NCI-H446 treated with DMSO at 0.1 percent for 48 hours (cell line): ENCODE results near the gene SERPINB3.
"Not testable (repeated sequence)": the region's sequence is repeated elsewhere in the genome, so short reads cannot be mapped to it uniquely, and the experiment has no call there.

Experiments used
- DNase-seq: peaks from one replicate; lab custom pipeline; 2025; lab: John Stamatoyannopoulos, UW

The SERPINB3 gene

DNA sequence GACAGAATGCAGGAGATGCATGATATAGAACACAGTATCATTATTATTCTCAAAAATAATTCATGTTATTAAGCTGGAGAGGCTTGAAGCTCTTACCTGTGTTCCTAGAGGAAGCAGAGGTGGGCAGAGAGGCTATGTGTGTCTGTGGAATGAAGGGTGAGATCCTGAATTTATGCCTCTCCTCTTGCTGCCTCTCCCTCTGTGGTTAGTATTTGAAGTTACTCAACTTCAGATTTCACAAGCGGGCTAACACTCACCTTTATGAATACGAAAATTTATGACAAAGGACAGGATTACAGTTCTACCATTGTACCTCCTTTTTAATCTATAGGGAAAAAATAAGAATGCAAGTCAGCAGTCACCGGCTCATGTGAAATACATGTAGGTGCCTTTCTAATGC lies at the start of gene SERPINB3:
Gene SERPINB3 (minus strand): TSS at position 144 of the 400 bp plus-strand sequence. CDS start 677 bp downstream, outside the sequence.
- DNase-seq: not testable (repeated sequence)

DNA sequence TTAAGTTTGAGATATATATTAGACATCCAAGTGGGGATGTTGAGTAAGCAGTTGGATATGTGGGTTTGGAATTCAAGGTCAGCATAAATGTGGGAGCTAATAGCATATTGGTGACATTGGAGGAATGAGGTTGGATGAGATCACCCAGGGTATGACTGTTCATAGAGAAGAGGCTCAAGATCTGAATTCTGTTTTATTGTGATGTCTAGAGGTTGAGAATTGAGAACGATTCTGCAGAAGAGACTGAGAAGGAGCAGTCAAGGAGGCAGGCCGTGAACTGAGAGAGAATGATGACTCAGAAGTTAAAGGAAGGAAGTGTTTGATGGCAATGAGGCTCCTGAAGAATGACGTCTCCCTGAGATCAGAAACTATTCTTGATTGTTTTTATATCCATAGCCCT lies 47.0 kb upstream of the SERPINB3 start:
- no peak for DNase-seq

DNA sequence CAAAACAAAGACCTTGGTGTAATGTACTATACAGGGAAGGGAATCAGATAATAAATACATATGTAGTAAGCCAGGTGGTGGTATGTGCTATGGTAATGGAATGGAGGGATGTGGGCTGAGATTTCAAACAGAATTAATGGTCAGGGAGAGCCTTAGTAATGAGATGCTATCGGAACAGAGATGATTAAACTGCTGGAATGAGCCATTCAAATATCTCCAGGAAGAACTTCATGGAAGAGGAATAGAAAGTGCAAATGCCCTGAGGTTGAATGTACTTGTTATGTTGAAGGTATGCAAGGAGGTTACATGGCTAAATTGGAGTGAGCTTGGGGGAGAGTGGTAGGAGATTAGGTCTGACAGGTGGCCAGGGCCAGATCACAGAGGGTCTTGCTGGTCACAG lies 46.1 kb upstream of the SERPINB3 start:
- no peak for DNase-seq

DNA sequence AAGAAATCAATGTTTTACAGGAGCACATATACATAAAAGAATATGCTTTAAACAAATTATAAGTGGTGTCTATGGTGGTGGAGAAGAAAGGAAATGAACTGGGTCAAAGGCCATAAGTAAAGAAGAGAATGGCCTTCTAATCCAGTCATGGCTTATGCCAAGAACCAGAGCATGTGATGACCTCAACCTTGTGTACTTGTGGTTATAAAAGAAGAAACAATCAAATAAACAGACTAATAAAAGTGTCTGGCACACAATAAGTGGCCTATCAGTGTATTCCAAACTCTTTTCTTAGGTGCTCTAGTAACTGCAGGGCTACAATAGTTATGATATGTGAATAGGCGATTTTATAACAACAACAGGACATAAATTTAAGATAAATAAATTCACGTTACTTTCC lies 43.7 kb upstream of the SERPINB3 start:
- no peak for DNase-seq

DNA sequence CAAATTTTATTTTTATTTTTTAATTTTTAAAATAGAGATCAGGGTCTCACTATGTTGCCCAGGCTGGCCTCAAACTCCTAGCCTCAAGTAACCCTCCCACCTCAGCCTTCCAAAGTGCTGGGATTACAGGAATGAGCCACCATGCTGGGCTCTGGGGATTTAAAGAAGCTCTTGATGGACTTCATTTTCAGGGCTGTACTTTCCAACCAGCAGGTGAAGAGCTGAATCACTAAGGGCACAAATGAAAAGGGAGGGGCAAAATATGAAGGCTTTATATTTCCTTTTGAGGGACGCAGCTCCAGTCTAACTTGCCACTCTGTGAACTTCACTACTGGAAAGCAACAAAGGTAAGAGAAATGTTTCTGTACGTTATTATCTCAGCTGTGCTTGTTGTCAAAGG lies 41.0 kb upstream of the SERPINB3 start, which contains the start of gene SERPINB11:
Gene SERPINB11 (plus strand): TSS at position 301 of the 400 bp plus-strand sequence. CDS start 7,234 bp downstream, outside the sequence.
- no peak for DNase-seq

DNA sequence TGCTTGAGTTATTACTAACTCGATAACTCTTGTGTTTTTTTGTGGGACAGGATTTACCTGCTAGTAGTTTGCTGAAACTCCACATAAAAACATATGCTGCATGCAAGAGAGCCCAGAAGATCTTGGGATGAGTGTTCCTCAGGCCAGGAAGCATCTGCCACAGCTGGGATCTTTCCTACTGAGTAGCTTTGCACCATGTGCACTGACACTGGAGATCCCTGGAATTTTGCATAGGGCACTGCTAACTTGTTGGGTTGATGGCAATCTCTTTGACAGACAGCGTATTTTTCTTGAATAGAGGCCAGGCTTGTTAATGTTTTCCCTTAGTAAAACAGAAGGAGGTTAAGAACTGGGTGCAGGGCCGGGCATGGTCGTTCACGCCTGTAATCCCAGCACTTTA lies 40.3 kb upstream of the SERPINB3 start:
- DNase-seq: no peak

DNA sequence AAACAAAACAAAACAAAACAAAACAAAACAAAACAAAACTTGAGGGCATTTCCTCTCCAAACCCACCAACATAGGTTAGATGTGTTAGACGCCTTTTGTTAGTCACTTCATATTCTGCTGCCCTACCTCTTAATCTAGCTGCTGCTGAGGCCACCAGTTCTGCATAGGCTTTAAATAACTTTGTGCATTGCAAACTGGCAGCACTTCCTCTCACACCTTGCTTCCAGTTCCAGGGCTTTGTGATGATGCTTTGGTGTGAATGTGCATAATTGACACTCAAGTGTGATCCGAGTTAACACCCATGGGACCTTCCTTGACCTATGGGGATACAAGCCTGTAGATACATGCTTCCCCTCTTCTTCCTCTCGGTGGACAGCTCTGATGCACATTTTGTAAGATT lies 38.8 kb upstream of the SERPINB3 start:
- no peak for DNase-seq

DNA sequence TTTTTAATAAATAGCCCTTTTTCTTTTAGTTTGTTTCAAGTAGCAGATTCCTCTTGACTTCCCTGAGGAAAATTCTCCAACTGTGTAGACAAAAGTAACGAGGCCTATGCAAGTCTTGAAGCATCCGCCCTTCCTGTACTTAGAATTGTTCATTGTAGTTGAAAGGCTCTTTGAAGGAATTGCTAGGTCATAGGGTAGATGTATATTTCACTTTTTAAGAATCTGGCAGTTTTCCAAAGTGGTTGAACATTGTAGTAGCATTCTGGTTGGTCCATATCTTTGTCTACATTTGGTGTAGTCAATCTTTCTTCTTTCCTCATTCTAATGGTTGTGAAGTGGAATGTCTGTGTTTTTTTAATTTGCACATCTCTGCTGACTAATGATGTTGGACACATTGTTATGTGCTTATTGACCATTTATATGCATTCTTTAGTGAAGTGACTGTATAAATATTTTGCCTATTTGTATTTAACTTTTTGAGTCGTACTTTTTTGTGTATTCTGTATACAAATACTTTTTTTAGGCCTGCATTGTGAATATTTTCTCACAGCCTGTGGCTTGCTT lies 35.5 kb upstream of the SERPINB3 start:
- DNase-seq: no peak

DNA sequence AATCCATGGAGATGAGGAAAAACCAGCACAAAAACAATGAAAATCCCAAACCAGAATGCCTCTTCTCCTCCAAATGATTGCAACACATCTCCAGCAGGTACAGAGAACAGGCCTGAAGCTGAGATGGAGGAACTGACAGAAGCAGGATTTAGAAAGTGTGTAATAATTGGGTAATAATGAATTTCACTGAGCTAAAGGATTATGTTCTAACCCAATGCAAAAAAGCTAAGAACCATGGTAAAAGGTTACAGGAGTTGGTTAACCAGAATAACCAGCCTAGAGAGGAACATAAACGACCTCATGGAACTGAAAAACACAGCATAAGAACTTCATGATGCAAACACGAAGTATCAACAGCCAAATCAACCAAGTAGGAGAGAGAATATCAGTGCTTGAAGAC lies 27.4 kb upstream of the SERPINB3 start:
- no peak for DNase-seq

DNA sequence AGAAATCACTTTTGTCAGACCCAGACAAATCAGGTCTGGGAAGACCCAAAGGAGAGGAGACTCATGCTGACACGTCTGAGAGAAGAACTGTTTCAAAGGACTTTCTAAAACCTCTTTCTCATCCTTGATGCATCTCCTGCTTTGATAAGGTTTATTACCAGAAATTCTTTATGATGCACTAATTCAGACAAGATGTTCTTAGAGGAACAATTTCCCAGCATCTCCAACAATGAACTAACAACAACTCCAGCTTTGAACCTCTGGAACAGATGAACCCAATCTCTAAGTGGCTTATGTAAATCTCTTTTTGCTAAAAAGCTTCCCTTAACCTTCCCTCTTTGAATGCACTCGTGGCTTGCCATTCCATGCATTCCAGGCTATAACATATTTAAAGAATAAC lies 25.2 kb upstream of the SERPINB3 start:
- no peak for DNase-seq

DNA sequence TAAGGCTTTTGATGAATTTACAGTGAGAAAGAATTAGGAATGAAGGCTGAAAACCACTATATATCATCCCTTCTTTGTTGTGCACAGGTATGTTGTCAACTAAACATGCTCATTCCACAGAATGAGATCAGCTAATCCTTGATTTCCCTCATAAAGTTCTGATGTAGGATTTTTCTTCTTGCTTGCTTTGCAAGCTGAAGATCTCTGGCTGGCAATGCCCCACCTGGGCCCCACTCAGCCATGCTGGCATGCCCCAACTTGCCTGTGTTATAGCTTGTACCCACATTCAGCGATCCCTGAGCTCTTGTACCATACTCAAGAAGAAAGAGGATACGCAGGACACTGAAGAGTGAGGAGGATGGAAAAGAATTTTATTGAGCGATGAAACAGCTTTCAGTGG lies 23.0 kb upstream of the SERPINB3 start:
- DNase-seq: no peak

DNA sequence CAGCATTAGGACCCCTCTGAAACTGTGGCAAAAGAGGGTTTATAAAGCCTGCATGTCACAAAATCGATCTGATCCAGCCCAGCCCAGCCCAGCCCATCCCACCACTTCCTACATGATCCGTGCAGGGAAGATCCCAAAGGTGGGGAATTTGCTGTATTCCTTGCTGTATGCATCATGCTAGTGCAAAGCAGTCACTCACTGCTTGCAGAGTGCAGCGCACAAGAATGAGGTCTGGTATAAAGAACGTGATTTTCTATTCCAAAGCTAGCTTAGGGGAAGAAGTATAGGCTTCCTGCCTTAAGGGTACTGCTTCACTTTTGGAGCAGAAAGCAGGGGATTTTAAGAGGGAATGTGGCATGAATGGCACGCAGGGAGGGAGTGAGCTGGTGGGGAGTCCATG lies 22.2 kb upstream of the SERPINB3 start:
- no peak for DNase-seq

DNA sequence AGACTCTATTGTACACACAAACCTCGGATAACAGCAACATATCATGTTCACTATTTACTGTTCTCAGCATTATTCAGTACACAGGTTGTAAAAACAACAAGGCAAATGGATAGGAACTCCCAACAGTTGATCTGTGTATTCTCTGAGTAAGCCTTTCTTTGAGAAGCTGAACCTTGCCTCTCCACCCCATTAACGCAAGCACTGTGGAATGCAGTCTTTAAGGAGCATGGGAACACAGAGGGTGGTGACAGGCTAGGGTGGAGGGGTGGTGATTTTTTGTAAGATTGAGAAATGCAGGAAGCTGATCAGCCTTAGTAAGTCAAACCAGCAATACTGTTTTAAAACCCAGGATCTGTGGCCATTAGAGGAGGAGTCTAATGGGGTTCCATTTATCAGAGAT lies 21.5 kb upstream of the SERPINB3 start:
- DNase-seq: no peak

DNA sequence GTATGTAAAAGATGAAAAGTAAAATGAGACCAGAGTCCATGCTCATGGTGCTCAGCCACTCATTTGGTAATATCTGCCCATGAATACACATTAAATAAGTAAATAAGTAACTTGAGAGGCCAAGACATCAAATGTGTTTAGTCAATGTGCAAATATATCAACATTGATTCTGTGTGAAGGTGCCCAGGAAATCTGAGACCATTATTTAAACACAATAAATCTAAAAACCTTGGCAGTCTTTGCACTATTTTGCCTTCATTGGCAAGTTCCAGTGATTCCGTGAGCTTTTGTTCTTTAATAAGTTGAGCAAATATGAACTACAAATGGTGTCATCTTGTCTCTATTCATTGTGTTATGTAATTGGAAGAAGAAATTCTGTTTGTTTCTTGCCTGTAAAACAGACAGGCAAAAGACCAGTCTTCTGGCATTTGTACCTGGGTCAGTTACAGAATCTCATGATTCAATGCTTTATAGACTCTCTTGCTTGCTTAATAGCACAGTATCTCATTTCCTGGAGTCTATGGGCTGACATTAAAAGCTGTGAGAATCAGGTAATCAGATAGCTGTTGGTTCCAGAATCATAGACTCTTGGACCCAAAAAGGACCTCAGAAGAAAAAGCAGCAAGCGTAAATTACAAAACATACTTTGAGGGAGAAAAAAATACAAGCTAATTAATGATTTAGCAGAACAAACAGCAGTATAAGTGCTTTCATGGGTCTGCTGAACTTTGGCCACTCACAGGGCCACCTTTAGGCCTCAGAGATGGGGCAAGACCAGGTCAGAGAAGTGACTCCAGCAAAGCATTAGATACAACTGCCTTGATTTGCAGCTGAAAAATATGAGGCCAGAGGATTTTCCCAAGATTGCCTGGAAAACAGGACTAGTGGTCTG lies 20.0 kb upstream of the SERPINB3 start:
- DNase-seq: no peak

DNA sequence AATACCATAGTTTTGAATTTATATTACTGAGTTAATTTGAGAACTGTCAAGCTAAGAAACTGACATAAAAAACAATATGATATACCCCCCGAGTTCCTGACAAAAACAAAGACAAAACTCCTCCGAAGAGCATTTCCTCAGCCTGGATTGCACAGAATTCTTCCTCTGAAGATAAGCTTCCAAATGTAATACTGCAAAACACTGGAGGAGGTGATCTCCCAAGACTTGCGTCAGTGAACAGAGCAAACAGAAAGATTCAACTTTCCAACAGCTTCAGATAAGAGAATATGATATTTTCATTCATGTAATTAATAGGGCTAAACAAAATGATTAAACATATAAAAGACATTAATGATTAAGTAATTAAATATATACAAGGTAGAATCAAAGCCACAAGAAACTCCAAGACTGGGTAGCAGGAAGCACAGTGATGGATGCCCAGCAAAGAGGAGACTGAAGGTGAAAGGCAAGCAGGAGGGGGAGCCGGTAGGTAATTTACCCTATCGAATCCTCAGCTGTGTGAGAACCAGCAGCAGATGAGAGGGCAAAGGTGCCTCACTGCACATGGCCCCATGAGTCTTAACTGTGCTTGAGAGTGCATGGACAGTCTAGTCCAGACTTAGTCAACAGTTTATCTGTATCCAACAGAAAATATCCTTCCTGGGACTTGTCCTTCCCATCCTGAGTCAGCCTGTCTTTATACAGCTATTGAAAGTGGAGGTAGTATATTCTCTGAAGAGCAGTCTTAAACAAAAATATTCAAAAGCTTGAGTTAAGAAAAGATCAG lies 18.3 kb upstream of the SERPINB3 start:
- no peak for DNase-seq

DNA sequence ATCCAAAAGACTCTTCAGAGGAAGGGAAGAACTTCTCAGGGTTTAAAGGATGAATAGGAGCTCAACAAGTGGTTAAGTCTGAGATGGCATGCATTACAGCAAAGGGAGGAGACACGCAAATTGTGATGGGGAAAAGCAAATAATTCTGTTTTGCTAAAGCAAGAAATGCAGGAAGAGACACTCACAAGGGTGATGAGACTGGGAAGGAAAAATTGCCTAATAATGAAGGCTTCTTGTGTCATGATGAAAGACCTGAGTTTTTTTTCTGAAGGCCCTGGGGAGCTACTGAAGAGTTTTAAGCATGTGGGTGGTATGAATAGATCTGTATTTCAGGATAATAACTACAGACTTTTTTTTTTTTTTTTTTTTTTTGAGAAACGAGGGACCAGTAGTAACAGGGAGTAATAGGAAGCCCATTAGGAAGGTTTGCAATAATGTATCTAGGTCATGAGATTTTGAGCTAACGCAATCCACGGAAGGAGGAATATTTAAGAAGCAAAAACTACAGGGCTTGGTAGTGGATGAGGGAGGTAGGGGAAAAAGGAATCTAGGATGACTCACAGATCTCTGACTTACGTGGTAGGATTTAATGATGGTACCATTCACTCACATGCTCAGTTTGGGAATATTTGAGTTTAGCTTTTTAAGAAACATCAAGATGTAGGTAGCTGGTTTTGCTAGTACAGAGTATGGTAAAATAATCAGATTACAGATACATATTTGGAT lies 16.0 kb upstream of the SERPINB3 start:
- no peak for DNase-seq

DNA sequence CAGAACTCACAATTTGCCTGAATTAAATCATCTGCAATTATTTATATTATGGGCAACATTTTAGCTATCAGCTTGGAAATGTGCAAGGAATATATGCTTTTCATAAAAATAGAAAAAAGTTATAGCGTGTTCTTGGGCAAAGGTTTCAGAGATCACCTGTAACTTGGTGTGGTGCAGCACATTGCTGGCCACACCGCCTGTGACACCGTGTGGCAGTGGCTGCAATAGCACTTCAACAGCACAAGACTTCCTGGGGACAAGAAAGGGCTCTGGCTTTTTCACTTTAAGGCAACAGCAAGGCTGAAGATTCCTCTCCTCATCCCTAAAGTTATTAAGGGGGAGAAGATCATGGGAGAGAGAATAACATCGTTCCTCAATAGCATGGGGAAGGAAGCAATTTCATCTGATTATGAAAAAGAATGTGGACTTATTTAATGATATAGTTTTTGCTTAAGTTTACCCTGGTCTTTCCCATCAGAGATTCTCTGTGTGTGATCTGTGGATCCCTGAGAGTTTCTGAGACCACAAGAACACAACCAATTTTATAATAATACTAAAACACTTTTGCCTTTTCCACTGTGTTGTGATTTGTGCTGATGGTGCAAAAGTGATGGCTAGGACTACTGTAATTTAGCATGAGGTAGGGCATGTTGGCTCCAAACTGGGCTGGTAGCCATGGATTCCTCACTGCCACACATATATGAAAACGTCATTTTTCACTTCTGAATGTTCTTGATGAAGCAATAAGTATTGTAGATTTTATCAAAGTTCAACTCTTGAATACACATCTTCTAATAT lies 15.0 kb upstream of the SERPINB3 start:
- no peak for DNase-seq

DNA sequence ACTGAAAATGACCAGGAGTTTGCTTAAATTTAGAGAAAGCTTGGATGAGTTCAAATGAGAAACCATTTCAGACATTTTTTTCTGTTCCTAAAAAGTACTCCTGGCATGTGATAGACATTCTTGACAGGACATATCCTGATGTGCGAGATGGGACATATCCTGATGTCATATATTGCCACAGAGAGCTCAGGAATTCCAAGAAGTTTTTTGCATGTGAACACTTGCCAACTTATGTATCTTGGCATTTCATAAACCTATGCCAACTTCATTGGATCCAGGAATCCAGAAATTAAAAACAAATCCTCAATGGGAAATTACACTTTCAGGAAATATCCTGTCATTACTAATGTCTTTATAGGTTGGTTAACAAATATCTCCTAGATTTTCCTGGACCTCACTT lies 2.9 kb upstream of the SERPINB3 start:
- DNase-seq: no peak

DNA sequence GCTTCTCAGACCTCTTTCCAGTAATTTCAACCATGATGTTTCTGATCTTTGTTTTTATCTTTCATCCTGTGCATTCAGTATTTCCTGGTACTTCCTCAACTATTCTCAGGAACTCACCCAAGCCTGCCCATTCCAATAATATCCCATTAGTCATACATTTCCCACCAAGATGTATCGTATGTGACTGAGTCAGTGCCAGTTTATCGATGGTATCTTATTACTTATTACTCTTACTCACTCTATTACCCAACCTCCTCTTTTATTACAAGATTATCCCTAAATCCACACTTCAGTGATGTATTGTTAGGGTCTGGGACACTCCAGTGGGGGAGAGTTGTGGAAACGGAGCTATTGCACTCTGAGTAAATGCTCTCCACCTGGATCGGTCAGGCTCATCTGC lies 2.8 kb downstream of the SERPINB3 start:
- not testable (repeated sequence) for DNase-seq

DNA sequence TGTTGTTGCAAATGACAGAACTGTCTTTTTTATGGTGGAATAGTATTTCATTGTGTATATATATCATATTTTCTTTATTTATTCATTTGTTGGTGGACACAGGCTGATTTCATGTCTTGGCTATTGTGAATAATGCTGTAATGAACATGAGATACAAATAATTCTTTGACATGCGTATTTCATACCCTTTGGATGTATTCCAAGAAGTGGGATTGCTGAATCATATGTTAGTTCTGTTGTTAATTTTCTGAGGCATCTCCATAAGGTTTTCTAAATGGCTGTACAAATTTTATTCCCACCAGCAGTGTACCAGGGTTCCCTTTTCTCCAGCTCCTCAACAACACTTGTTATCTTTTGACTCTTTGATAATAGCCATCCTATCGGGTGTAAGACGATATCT lies 11.4 kb downstream of the SERPINB3 start:
- not testable (repeated sequence) for DNase-seq

DNA sequence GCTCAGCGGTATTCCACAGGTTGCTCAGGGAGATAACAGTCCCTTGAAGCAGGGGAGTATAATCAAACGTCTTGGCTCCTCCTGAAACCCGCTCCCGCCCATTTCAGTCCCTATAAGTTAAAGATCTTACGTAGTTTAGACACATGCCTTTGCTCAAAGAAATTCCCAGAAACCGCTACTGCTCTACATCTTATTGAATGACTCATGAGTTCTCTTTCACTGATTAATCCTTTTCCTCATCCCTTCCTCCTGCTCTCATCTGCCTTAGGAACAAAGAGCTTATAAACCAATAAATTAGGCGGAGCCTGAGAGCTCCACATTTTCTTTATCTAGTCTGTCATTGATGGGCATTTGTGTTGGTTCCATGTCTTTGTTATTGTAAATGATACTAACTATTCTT lies 13.5 kb downstream of the SERPINB3 start:
- DNase-seq: no peak
